Ascending aorta (tissue), 2 donors: ENCODE results near the gene DST. TPM values are rescaled to one million over a fixed set of nuclear protein-coding genes. Genes with fewer than 3 reads are reported as not detected.

Experiments
- DNase-seq, 2 donors: peaks; one replicate each; pipeline ENCODE4 v3.0.0-alpha.2; 2019; ENCODE audit warnings: low spot score in 2 of 2
- H3K27ac ChIP-seq, 2 donors: fragments of 200-600 bp; sonication (generic); one replicate each; pipeline ENCODE4 v1.5.1; 2016 to 2017; ENCODE audit warnings: mild to moderate bottlenecking in 1 of 2
- H3K27me3 ChIP-seq: fragments of 200-600 bp; sonication (generic); one replicate; pipeline ENCODE4 v1.5.1; 2017
- H3K36me3 ChIP-seq, 2 donors: fragments of 200-600 bp; sonication (generic); one replicate each; pipeline ENCODE4 v1.5.1; 2016
- H3K4me1 ChIP-seq, 2 donors: fragments of 200-600 bp; sonication (generic); one replicate each; pipeline ENCODE4 v1.5.1; 2016 to 2017; ENCODE audit warnings: mild to moderate bottlenecking in 1 of 2
- H3K4me3 ChIP-seq, 2 donors: fragments of 200-600 bp; sonication (generic); one replicate each; pipeline ENCODE4 v1.5.1; 2016 to 2017; ENCODE audit warnings: mild to moderate bottlenecking in 1 of 2
- H3K9me3 ChIP-seq, 2 donors: fragments of 200-600 bp; sonication (generic); one replicate each; pipeline ENCODE4 v1.5.1; 2016
- intact Hi-C: fragments of 100-400 bp; cut with DNase I; formaldehyde crosslinking; loops from one replicate; pipeline ENCODE4 v1.15.1; 2023
- total RNA-seq: library from RNA; depleted of rRNA; stranded (reverse); fragments of >200 nt; gene quantifications from one replicate; pipeline ENCODE4 v1.1.0, GENCODE V29; 2016
- TF ChIP-seq, protein P1 (sequence below), 3 experiments: fragments of 200-600 bp in 2 of 3; fragments of 450-650 bp in 1 of 3; sonication (generic) in 2 of 3; IDR thresholded peaks; one replicate each; pipeline ENCODE4 v1.5.1; 2016 to 2019; ENCODE audit warnings: antibody characterized with exemption in 3 of 3, mild to moderate bottlenecking in 1 of 3, moderate library complexity in 1 of 3

The DST gene
- total RNA-seq, 1 donor from 2014 or later, result 223 TPM

- H3K27ac ChIP-seq, result no peak overlapping the region
- no peak for DNase-seq
- intact Hi-C loops, result no loop called here
- H3K27me3 ChIP-seq, result no peaks in the 10 kb centered on the region
- TF ChIP-seq, protein P1, sequence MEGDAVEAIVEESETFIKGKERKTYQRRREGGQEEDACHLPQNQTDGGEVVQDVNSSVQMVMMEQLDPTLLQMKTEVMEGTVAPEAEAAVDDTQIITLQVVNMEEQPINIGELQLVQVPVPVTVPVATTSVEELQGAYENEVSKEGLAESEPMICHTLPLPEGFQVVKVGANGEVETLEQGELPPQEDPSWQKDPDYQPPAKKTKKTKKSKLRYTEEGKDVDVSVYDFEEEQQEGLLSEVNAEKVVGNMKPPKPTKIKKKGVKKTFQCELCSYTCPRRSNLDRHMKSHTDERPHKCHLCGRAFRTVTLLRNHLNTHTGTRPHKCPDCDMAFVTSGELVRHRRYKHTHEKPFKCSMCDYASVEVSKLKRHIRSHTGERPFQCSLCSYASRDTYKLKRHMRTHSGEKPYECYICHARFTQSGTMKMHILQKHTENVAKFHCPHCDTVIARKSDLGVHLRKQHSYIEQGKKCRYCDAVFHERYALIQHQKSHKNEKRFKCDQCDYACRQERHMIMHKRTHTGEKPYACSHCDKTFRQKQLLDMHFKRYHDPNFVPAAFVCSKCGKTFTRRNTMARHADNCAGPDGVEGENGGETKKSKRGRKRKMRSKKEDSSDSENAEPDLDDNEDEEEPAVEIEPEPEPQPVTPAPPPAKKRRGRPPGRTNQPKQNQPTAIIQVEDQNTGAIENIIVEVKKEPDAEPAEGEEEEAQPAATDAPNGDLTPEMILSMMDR (IDR thresholded peaks at IDR 0.05), result no peak
- no peaks in the 10 kb centered on the region for H3K4me1 ChIP-seq
- H3K36me3 ChIP-seq, result peaks cover 34 to 52% of the 10 kb centered on the region in 2 donors
- H3K9me3 ChIP-seq, result no peaks in the 10 kb centered on the region
- no peak overlapping the region for H3K4me3 ChIP-seq
These were observed 17.3 kb downstream of the DST start for GRCh38 chr6:56625356-56625755.

DNA sequence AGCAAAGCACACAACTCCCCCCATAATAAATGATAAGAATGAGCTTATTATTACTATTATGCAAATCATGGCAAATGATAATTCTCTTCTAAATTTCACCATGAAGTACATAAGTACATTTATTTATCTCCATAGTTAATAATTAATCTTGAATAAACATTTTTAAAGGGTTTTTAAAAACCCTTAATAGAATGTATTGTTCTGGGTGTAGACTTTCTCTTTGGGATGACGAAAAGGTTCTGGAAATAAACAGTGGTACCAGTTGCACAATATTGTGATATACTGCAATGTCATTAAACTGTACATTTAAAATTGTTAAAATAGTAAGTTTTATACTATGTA is 18.0 kb downstream of the DST start:
- no peaks in the 10 kb centered on the region for H3K9me3 ChIP-seq
- no peaks in the 10 kb centered on the region for H3K27me3 ChIP-seq
- TF ChIP-seq, protein P1 (IDR thresholded peaks at IDR 0.05), result no peak
- H3K27ac ChIP-seq, result no peak overlapping the region
- peaks cover 34 to 52% of the 10 kb centered on the region in 2 donors for H3K36me3 ChIP-seq
- no peak for DNase-seq
- no peak overlapping the region for H3K4me3 ChIP-seq
- intact Hi-C loops, result no loop called here
- no peaks in the 10 kb centered on the region for H3K4me1 ChIP-seq

- no peaks in the 10 kb centered on the region for H3K27me3 ChIP-seq
These were observed 18.5 kb downstream of the DST start for GRCh38 chr6:56624046-56624727.

DNA sequence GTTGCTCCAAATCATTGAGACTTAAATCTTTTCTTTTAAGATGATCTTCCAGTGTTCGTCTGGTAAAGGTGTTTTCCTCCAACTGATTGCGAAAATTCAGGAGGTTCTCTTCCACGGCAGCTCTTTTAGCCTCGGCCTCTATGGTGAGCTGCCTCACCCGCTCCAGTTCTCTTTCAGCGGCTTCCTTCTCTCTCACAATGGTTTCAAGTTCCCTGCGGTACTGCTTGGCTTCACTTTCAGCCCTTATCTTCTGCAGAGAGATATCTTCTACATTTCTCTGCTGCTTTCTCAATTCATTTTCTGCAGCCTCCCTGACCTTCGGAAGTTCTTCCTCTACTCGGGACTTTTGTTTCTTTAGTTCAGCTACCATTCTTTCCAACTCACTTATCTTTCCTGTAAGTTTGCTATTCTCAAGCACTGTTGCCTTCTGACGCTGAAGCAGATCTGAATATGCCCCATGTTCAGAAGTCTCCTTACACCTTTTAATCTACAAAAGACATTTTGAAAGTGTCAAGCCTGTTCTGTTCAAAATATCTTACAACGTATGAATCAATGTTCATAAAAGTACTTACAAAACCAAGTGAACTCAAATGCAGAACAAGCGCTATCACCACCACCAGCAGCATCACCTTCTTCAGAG is 22.3 kb downstream of the DST start:
- no peak overlapping the region for H3K27ac ChIP-seq
- TF ChIP-seq, protein P1 (IDR thresholded peaks at IDR 0.05), result no peak
- no peak overlapping the region for H3K4me3 ChIP-seq
- intact Hi-C loops, result no loop called here
- H3K27me3 ChIP-seq, result no peaks in the 10 kb centered on the region
- peaks cover 34 to 53% of the 10 kb centered on the region in 2 donors for H3K36me3 ChIP-seq
- no peaks in the 10 kb centered on the region for H3K4me1 ChIP-seq
- no peak for DNase-seq
- no peaks in the 10 kb centered on the region for H3K9me3 ChIP-seq

More at GRCh38 chr6:56624046-56624727, 18.5 kb downstream of the DST start:
- Histone ChIP-seq H3K4me3 (no peak overlapping the region), H3K27ac (no peak overlapping the region), H3K4me1 (no peaks in the 10 kb centered on the region), H3K9me3 (no peaks in the 10 kb centered on the region), H3K36me3 (peaks cover 34 to 56% of the 10 kb centered on the region in 2 donors)
- TF ChIP-seq, protein P1 (IDR thresholded peaks at IDR 0.05), result no peak
- DNase-seq, result no peak
- intact Hi-C loops, result no loop called here

DNA sequence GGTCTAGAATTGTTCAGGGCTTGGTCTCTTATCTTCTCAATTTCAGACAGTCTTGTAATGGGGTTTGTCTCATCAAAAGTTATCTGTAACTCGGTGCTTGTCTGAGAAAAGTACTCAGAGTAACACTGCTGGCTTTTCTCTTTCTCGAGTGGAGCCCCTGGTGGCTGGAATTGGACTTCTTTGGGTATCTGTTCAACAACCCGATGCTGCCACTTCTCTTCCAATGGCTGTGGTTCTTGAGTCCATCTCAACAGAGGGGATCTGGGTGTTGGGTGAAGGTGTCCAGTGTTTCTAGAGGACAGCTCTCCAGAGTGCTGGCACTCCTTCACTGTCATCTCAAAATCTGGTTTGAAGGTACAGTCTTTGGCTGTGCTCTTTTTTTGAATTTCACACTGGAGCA is 24.6 kb downstream of the DST start:
- no peak overlapping the region for H3K4me3 ChIP-seq
- no peak overlapping the region for H3K27ac ChIP-seq
- H3K4me1 ChIP-seq, result no peaks in the 10 kb centered on the region
- DNase-seq, result no peak
- no peaks in the 10 kb centered on the region for H3K27me3 ChIP-seq
- TF ChIP-seq, protein P1 (IDR thresholded peaks at IDR 0.05), result no peak
- H3K36me3 ChIP-seq, result peaks cover 25 to 41% of the 10 kb centered on the region in 2 donors
- H3K9me3 ChIP-seq, result no peaks in the 10 kb centered on the region
- intact Hi-C loops, result no loop called here
